Measurements from ENCODE around the gene SMPD3.

The SMPD3 gene

DNA sequence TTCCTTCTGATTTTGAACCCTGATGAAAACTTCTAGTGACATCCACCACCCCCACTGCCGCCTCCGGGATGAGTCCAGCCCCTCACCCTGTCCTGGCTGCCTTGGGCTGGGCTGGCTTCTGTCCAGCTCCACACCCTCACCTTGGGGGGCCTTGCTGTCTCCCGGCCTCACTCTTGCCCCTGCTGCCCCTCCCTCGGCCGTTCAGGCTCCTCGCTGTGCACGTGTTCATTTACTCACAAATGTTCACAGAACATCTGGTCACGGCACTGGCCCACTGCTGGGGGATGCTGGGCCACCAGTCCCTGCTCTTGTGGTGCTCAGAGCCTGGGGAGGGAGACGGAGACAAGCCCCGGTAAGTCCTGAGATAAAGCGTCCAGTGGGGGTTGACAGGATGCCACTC is 96.8 kb downstream of the SMPD3 start:
- DNase-seq = no peak

DNA sequence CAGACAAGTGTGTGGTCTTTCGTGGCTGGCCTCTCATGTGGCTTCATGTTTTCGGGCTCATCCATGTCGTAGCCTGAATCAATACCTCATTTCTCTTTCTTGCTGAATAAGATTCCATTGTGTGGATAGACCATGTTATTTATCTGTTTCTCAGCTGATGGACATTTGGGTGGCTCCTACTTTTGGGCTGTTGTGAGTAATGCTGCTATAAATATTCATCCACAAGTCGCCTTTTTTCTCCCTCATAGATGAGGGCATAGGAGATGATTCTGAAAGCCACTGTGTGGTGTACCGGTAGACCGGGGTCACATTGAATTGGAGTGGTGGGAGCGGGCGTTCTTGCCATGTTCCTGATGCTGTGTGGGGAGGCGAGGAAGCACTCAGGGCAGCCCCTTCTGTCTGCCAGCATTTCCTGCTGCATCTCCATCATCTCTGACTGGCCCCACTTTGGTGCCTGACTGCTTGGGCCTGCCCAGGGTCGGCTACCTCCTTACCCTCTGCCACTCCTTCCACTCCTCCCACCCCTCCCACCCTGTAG is 97.4 kb downstream of the SMPD3 start:
- no peak for DNase-seq

DNA sequence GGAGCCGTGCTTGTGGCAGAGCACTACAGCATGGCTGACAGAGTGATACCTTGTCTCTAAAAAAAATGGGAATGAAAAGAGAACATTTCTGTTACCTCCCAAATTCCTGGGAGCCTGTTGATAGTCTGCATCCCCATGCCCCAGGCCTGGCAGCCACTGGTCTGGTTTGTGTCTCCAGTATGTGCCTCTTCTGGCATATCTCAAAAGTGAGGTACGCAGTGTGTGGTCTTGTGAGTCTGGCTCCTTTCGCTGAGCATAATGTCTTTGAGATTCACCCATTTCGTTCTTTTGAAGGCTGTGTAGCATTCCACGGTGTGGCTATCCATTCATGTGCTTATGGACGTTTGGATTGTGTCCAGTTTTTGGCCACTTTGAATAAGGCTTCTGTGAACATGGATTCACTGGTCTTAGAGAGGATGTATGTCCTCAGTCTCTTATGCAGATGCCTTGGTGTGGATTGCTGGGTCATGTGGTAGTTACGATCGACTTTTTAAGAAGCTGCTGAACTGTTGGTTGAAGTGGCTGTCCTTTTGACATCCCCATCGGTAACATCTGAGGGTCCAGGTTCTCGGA is 98.4 kb downstream of the SMPD3 start:
- no peak for DNase-seq

DNA sequence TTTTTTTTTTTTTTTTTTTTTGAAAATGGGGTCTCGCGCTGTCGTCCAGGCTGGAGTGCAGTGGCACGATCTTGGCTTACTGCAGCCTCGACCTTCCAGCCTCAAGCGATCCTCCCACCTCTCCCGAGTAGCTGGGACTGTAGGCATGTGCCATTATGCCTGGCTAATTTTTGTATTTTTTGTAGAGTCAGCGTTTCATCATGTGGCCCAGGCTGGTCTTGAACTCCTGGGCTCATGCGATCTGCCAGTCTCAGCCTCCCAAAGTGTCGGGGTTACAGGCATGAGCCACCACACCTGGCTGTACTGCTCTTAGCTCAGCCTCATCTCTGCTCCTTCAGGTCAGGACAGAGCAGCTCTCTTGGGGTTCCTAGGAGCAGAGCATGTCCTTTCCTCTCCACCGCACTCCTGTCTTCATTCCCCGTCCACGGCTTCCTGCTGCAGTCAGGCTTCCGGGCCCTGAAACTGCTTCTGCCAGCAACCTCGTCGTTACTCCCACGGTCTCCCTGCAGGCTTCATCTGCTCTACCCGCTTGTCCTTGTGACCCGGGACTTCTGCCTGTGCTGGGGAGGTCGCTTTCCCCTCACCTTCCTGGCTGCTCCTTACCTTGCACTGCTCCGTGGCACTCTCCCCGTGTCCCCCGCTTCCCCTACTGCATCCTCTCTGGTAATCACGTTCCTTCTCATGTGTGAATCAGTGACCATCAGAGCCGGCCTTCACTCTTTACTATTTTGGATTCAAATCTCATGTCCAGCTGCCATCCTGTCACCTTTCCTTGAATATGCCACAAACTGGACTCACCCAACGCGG is 99.5 kb downstream of the SMPD3 start:
- DNase-seq = no peak

GRCh38 chr16:68347605-68348004 is 100.7 kb downstream of the SMPD3 start:
- DNase-seq = no peak

DNA sequence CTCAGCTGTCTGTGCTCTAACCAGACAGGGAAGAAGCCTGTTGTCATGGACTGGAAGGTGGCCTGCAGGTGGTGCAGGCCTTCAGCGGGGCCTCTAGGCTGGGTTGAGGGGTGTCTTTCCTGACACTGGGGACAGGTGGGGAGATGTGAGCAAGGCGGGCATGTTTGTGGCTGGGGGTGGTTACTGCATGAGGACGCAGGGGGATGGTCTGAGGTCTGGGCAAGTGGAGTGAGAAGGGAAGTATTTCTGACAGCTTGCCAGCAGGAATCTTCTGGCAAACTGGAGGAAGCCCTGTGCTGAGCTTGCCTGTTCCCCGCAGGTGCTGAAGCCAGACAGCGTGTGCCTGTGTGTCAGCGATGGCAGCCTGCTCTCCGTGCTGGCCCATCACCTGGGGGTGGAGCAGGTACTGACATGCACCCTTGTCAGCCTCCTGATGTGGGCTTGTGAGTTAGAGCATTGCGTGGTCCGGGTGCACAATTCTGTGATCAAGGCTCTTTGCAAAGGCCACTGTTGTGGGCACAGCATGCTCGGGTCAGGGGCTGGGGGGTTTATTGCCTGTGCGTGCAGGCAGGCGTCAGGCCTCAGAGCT is 101.3 kb downstream of the SMPD3 start:
- no peak for DNase-seq

DNA sequence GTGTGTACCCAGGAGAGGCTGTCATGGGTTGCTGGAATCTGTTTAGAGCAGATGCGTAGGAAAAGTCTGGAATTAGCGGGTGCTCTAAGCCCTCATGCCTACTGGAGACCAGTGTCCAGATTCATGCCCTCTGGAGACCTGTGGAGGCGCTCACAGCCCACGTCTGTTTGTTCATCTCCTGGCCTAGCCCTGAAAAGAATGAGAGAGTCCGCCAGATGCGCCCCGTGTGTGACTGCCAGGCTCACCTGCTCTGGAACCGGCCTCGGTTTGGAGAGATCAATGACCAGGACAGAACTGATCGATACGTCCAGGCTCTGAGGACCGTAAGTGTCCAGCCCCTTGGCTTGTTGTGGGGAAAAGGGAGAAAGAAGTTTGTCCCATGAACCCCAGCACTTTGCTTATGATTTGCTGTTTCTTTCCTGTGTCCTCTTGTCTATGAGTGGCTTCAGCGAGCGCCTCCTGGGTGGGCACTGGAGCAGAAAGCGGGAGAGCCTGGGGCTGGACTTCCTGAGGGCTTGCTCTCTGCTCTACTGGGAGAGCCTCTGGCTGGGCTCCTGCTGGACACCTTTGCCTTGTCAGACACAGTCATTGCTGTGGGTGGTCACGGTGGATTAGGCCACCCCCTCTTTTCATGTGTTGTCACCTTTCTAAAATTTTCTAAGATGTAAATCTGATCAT is 102.2 kb downstream of the SMPD3 start:
- no peak for DNase-seq

DNA sequence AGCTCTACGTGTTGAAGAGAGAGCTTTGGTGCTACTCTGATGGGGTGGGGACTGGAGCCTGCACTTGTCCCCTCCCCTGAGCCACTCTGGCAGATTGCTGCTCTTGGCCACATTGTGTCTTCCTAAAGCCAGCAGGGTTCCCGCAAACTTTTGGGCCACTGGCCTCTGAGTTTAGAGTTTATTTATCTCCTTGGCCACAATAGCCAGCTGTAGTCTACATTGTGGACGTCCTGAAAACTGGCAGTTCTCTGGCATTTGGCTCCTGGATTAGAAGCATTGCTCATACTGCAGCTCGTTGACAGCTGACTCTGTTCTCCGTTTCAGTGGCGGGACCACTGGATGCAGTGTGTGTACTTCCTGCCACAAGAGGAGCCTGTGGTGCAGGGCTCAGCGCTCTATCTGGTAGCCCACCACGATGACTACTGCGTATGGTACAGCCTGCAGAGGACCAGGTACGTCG is 102.9 kb downstream of the SMPD3 start:
- no peak for DNase-seq

- no peak for DNase-seq
These were observed 104.1 kb downstream of the SMPD3 start for GRCh38 chr16:68344252-68344651.

GRCh38 chr16:68343137-68343536 is 105.2 kb downstream of the SMPD3 start:
- DNase-seq = no peak

DNA sequence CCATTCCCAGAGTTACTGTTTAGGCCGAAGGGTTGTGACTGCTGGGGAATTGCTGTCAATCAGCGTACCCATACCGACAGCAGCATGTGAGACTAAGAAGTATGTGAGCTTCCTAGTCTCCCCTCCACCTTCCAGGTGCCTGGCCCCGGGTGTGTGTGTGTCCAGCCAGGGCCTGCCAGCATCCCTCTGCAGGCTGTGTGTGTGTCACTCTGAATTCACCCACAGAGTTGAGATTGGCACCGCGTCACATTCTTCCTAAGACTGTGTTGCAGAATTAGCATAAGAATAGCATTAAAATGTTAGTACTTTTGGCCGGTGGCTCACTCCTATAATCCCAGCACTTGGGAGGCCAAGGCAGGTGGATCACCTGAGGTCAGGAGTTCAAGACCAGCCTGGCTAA is 105.7 kb downstream of the SMPD3 start:
- DNase-seq = no peak

GRCh38 chr16:68339214-68339613 is 109.1 kb downstream of the SMPD3 start:
- DNase-seq = no peak

DNA sequence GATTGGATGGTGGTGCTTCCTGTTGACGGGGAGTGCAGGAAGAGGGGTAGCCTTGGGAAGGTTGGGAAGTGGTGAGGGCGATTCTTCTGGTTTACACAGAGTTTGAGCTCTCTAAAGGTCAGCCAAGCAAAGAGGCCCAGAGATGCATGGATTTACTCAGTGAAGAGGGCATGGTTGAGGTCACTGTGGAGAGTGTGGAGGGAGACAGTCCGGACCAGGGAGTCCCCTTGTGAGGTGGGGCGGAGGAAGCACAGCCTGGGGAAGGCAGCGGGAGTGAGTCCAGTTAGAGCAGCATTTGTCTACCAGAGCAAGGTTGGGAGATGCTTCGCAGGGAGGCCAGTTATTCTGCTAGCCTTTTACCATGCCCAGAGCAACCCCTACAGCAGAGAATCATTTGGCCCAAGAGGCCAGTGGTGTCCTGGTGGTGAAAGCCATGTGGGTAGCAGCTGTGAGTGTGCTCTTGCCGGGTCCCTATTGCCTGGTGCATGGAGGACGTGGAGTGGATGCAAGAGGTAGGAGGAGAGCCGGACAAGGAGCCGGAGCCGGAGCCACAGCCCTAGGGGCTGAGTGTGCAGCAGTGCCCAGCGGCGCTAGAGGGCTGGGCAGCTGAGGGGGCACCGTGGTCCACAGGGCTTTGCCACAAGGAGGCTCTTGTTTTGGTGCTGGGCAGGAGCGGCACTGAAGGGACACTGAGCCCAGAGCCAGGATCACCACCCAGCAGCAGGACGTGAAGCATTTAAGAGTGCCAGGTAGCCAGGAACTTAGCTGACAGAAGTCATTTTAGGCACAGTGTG is 109.8 kb downstream of the SMPD3 start:
- no peak for DNase-seq

GRCh38 chr16:68335175-68335574 is 113.1 kb downstream of the SMPD3 start:
- DNase-seq = no peak

DNA sequence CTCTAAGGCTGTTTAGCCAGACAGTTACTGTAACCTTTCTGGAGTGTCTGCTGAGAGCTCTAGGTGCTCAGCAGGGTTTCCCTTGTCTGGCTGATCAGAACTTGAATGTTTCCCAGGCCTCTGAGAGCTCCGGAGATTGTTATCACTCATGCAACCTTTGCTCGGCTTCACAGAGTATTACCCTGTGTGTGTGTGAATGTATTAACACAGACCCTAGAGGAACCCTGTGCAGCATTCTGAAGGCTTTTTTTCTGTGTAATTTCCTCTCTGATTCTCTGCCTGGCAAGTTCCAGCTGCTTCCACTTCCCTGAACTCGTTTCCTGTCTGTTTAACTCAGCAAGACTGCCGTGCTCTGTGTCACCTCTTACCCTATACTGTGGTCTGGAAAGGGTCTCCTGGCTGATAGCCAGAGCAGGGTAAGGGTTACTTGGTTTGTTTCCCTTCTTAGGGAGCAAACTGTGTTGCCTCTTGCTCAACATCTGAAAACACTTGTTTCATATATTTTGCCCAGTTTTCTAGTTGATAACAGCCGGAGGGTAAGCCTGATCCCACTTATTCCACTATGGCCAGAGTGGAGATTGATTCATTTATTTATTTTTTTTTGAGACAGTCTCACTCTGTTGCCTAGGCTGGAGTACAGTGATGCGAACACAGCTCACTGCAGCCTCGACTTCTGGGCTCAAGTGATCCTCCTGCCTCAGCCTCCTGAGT is 115.7 kb downstream of the SMPD3 start:
- DNase-seq = peak; percentile 10

GRCh38 chr16:68331879-68332410 is 116.4 kb downstream of the SMPD3 start:
- no peak for DNase-seq

DNA sequence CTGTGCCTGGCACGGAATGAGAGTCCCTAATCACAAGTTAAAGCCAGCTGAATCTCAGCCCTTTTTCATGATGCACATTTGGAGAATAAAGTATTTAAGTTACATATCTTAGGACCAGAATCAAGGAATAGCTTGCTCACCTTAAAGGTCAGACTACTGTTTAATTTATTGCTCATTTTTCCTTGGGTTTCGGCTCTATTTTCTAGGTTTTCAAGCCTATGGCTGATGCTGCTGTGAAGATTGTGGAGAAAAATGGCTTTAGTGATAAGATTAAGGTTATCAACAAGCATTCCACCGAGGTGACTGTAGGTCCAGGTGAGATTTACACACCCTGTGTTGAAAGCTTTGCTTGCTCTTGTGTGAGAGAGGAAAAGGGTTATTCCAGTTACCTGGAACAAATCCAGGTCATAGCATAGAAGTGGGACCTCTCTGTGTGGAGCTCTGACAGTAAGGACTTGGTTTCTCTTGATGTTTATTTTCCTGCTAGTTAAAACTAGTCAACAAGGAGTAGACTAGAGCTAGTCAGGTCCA is 119.4 kb downstream of the SMPD3 start:
- DNase-seq = no peak

DNA sequence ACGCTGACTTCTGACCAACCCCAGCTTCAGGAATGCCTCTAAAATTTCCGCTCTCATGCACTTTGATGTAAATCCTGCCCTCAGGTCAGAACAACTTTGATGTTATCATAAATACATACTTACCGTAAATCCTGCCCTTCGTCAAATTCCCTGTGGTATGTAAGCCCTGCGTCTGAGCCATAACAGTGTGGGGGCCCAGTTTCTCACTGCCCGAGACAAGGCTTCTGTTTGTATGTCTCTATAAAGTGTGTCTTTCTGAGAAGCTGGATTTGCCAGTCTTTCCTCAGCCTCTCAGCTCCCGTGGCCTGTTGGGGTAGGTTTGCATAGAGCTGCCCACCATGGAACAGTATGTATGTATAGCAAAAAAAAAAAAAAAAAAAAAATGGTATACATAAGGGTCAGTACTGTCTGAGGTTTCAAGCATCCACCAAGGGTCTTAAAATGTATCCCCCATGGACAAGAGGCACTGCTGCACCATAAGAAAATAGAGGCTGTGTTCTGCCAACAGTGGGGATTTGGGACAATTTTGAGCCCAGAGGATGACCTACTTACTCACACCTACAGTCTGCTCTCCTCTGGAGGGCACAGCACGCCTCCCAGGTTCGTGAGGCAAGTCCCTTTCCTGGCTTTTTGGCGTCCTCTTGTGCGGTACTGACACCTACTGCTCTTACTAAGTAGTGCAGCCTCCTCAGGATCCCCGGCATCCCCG is 120.0 kb downstream of the SMPD3 start:
- peak; percentile 56 for DNase-seq

GRCh38 chr16:68324780-68325357 is 123.4 kb downstream of the SMPD3 start:
- no peak for DNase-seq

- no peak for DNase-seq
These were observed 124.0 kb downstream of the SMPD3 start for GRCh38 chr16:68324336-68324735.

All from NCI-H510A treated with DMSO at 0.1 percent for 48 hours (cell line).